Stimulated activated CD8-positive, alpha-beta memory T cell treated with anti-CD3 and anti-CD28 coated beads, Interleukin-15, amount 100 ng/mL, for 4 hours (primary cell): Measurements from ENCODE around the gene GUCY2D.
"Not testable (repeated sequence)": the region's sequence is repeated elsewhere in the genome, so short reads cannot be mapped to it uniquely, and the experiment has no call there.

Experiments used
- DNase-seq, 2 donors: peaks; one replicate each; pipeline ENCODE4 v3.0.0-alpha.2; 2020; ENCODE audit warnings: low read depth in 2 of 2

GUCY2D gene

DNA sequence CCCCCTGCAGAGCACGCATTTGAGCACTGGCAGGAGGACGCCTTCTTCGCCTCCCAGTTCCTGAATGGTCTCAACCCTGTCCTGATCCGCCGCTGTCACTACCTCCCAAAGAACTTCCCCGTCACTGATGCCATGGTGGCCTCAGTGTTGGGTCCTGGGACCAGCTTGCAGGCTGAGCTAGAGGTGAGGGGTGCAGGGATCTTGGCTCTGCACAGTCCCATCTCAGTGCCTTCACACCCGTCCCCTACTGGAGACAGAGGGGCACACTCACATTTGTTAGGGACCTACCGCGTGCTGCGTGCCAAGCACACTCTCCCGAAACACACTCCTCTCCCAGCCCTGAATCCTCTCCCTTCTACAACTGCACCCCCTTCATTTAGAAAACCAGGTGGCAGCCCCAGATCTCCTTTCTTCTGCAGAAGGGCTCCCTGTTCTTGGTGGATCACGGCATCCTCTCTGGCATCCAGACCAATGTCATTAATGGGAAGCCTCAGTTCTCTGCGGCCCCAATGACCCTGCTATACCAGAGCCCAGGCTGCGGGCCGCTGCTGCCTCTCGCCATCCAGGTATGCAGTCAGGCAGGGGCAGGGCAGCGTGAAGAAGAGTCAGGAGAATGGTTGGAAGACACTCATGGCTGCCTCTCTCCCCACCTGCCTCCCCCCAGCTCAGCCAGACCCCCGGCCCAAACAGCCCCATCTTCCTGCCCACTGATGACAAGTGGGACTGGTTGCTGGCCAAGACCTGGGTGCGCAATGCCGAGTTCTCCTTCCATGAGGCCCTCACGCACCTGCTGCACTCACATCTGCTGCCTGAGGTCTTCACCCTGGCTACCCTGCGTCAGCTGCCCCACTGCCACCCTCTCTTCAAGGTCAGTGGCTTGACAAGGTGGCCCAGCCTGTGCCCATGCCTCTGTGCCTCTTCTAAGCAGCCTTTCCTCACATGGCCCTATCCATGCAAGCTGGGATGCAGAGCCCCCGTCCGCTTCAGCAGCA is 42.7 kb downstream of the GUCY2D start:
- DNase-seq = no peak

DNA sequence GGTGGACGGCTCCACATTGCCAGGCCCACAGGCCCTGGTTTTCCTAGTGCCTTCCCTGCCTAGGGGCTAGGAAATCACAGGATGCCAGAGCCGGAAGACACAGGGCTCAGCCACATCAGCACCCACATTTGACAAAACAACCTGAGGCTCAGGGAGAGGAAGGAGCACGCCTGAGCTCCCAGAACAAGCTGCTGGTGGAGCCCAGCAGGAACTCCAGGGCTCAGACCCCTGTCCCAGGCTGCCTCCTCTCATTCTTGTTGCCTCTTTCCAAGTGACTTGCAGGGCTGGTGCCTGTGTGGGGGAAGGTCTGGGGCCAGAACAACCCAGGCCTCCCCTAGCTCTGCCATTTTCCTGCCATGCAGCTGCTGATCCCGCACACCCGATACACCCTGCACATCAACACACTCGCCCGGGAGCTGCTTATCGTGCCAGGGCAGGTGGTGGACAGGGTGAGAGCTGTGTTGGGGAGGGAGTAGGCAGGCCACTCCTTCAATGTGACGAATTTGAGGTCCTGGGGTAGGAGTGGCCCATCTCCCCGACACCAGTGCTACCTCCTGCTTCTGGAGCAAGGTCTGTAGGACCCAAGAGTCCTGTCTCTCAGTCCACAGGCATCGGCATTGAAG is 44.0 kb downstream of the GUCY2D start:
- no peak for DNase-seq

DNA sequence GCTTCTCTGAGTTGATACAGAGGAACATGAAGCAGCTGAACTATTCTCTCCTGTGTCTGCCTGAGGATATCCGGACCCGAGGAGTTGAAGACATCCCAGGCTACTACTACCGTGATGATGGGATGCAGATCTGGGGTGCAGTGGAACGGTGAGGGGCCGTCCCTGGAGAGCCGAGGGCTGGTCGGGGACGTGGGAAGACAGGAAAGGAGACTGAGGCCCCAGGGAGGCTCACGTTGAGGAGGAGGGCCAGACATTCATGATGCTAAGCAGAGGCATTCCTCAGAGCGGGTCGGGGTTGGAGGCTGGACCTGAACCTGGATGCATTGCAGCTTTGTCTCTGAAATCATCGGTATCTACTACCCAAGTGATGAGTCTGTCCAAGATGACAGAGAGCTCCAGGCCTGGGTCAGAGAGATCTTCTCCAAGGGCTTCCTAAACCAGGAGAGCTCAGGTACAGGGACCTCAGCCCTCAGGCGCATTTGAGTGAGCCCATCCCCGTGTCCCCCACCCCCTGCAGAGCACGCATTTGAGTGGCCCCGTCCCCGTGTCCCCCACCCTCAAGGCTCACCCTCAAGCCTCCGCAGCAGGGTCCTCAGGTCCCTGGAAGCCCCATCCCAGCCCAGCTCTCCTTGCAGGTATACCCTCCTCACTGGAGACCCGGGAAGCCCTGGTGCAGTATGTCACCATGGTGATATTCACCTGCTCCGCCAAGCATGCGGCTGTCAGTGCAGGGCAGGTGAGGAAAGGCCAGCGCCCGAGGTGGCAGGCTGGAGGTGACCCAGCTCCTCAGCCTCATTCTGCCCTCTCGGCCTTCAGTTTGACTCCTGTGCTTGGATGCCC is 44.7 kb downstream of the GUCY2D start:
- no peak for DNase-seq

DNA sequence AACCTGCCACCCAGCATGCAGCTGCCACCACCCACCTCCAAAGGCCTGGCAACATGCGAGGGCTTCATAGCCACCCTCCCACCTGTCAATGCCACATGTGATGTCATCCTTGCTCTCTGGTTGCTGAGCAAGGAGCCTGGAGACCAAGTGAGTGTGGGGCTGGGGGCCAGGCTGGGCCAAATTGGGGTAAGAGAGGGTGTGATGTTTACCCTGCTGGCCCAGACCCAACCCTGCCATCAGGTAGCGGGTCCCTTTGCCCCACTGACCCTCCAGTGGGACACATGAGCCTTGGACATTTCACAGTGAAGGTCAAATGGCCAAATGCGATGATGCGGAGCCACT is 45.3 kb downstream of the GUCY2D start:
- no peak for DNase-seq

GRCh38 chr17:8048236-8048635 is 45.8 kb downstream of the GUCY2D start:
- no peak for DNase-seq

- DNase-seq = no peak
Observed at GRCh38 chr17:8048736-8049135, 46.3 kb downstream of the GUCY2D start.

- no peak for DNase-seq
Observed at GRCh38 chr17:8051831-8052230, 49.4 kb downstream of the GUCY2D start.

DNA sequence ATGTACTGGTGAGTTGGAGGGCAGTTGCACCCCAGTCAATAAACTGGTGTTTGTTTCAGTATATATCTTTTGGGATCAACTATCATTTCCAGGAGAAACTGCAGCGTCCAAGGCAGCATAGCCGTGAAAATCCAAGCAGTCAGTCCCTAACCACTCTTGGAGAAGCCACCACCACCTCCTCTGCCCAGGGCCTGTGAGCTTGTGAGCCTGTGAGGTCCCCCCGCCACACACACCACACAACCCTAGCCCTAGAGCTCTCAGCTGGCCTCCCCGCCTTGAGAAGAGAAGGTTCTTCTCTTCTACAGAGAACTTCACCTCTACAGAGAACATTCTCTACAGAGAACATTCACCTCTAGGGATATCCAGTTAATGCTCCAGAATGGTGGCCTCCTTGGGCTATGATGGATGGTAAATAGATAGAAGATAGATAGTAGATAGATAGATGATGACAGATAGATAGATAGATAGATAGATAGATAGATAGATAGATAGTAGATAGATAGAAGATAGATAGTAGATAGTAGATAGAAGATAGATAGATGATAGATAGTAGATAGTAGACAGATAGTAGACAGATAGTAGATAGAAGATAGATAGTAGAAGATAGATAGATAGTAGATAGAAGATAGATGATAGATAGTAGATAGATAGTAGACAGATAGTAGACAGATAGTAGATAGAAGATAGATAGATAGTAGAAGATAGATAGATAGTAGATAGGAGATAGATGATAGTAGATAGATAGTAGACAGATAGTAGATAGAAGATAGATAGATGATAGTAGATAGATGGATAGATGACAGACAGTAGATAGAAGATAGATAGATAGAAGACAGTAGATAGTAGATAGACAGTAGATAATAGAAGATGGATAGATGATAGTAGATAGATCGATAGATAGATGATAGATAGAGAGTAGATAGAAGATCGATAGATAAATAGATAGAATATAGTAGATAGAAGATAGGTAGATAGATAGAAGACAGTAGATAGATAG is 50.1 kb downstream of the GUCY2D start:
- no peak for DNase-seq

DNA sequence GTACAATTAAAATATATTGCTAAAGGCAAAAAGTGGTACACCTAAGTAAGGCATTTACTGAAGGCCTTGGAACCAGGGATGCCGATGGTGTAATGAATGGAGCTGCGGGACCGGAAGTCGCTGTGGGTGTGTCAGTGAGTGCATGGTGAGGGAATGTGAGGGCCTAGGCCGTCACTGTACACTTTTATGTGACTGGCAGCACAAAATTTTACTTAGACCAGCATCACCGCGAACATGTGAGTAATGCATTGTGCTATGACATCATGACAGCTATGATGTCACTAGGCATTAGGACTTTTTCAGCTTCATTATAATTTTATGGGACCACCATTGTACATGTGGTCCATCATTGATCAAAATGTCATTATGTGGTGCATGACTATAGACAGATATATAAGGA is 51.2 kb downstream of the GUCY2D start:
- DNase-seq = no peak

DNA sequence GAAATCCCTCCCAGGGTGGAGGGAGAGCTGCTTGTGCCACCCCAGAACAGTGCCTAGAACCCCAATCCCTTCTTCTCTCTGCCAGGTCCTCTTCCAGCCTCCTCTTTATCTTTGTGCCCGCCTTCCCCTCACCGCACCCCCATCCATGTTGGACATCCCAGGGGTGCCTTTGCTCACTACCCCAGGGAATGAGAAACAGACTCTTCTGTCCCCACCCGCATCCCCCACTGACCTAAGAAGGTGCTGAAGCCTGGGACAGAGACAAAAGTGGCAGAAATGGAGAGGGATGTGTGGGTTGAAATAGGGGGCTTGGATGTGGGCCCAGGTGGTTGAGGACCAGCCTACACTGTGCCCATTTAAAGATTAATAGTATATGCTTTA is 53.4 kb downstream of the GUCY2D start:
- no peak for DNase-seq

- peak in 1 of 2 donors; percentile 25 for DNase-seq
Observed at GRCh38 chr17:8056232-8056975, 54.0 kb downstream of the GUCY2D start.

DNA sequence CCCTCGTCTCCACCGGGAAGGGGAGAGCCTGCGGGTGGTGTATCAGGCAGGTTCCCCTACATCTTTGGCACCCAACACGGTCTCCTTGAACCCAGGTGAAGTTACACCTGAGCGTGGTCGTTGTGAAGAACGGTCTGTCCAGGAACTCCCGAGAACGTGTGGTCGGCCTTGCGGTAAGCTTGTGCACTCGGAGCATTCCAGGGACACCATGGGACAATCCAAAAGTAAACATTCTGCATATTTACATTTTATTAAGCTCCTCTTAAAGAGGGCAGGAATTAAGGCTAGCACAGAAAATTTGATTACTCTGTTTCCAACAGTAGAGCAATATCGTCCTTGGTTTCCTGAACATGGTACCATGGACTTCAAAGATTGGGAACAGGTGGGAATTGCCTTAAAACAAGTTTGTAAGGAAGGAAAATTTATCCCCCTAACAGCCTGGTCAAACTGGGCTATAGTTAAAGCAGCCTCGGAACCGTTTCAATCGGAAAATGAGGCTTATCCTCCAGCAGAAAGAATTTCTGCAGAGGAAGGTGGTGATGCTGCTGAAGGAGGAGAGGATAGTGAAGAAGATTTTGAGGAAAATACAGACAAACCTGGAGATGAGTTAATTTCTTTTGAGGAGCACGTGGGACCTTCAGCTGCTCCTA is 54.7 kb downstream of the GUCY2D start:
- no peak for DNase-seq

DNA sequence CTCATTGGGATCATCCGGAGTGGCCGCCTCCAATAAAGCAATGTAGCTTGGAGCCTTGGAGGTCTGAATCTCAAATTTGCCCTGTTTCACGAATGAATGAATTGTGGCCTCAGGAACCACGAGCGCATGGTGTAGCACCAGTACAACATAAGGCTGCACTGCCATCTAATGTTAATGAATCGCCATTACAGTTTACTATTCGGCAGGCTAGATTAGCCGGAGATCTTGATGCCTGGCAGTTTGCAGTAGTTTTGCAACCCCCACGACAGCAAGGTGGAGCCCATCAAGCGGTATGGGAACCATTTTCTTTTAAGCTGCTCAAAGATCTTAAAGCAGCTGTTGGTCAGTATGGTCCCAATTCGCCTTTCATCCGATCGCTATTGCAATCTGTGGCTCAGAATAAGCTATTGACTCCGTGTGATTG is 55.3 kb downstream of the GUCY2D start:
- DNase-seq = peak in 1 of 2 donors; percentile 18

GRCh38 chr17:8059131-8059530 is 56.7 kb downstream of the GUCY2D start:
- DNase-seq = no peak

GRCh38 chr17:8060274-8060673 is 57.9 kb downstream of the GUCY2D start:
- peak in 1 of 2 donors; percentile 16 for DNase-seq

GRCh38 chr17:8061851-8062250 is 59.4 kb downstream of the GUCY2D start:
- DNase-seq = not testable (repeated sequence)

DNA sequence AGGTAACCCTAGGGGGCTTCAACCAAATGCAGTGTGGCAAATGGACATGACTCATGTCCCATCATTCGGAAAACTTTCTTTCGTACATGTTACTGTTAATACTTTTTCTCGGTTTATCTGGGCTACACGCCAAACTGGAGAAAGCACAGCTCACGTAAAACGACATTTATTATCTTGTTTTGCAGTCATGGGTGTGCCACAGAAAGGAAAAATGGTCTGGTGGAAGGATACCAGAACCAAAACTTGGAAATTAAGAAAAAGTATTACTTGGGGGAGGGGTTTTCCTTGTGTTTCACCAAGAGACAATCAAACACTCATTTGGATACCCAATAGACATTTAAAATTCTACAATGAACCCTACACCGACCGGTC is 60.0 kb downstream of the GUCY2D start:
- DNase-seq = no peak

DNA sequence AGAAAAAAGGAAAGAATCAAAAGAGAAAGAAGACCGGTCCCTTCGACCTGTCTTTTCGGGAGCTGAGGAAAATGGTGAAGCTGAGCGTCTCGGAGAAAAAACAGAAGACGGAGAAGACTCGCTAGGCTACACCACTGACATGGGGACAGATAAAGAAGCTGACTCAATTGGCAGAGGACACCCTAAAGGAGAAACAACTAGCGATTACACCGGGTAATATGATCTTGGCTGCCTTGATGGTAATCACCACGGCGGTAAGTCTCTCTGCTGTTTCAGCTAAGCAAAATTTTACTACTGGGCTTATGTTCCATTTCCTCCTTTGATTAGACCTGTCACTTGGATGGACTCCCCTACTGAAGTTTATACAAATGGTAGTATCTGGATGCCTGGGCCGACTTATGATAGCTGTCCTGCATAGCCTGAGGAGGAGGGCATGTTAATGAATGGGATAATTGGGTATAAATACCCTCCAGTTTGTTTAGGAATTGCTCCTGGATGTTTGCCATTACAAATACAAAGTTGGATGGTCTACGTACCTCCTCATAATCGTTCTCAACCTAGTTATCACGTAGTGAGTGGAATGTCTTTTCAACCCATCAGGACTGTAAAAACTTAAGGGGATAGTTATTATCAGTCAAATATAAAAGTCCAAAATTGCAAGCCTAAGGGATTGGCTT is 60.5 kb downstream of the GUCY2D start:
- no peak for DNase-seq
